ENCODE data around the gene LRRC4C. TPM values are rescaled to one million over a fixed set of nuclear protein-coding genes. Genes with fewer than 3 reads are reported as not detected.
A peak's percentile ranks its signal among the peaks of the same experiment; 100 is the strongest.

The LRRC4C gene
- polyA plus RNA-seq, 3 donors, result 13.3 to 16.6 (median 16.6) TPM

- DNase-seq (ENCODE audit: low read depth in 3 of 3, low spot score in 2 of 3), result no peak
Observed at GRCh38 chr11:40403321-40403720, 1056.1 kb downstream of the LRRC4C start.

GRCh38 chr11:40401132-40401853 is 1058.2 kb downstream of the LRRC4C start:
- DNase-seq (ENCODE audit: low read depth in 3 of 3, low spot score in 2 of 3), result no peak

- no peak for DNase-seq (ENCODE audit: low read depth in 3 of 3, low spot score in 2 of 3)
Observed at GRCh38 chr11:40397141-40397540, 1062.3 kb downstream of the LRRC4C start.

- no peak for DNase-seq (ENCODE audit: low read depth in 3 of 3, low spot score in 2 of 3)
Observed at GRCh38 chr11:40393511-40393910, 1065.9 kb downstream of the LRRC4C start.

GRCh38 chr11:40391679-40392078 is 1067.8 kb downstream of the LRRC4C start:
- DNase-seq (ENCODE audit: low read depth in 3 of 3, low spot score in 2 of 3), result no peak

- DNase-seq (ENCODE audit: low read depth in 3 of 3, low spot score in 2 of 3), result no peak
Observed at GRCh38 chr11:40388097-40388818, 1071.2 kb downstream of the LRRC4C start.

- DNase-seq (ENCODE audit: low read depth in 3 of 3, low spot score in 2 of 3), result no peak
Observed at GRCh38 chr11:40387240-40387980, 1072.0 kb downstream of the LRRC4C start.

GRCh38 chr11:40384991-40385390 is 1074.5 kb downstream of the LRRC4C start:
- DNase-seq (ENCODE audit: low read depth in 3 of 3, low spot score in 2 of 3), result no peak

- no peak for DNase-seq (ENCODE audit: low read depth in 3 of 3, low spot score in 2 of 3)
Observed at GRCh38 chr11:40381481-40381880, 1078.0 kb downstream of the LRRC4C start.

- DNase-seq (ENCODE audit: low read depth in 3 of 3, low spot score in 2 of 3), result no peak
Observed at GRCh38 chr11:40380835-40381234, 1078.6 kb downstream of the LRRC4C start.

- no peak for DNase-seq (ENCODE audit: low read depth in 3 of 3, low spot score in 2 of 3)
Observed at GRCh38 chr11:40376331-40376730, 1083.1 kb downstream of the LRRC4C start.

GRCh38 chr11:40370821-40371616 is 1088.4 kb downstream of the LRRC4C start:
- no peak for DNase-seq (ENCODE audit: low read depth in 3 of 3, low spot score in 2 of 3)

- DNase-seq (ENCODE audit: low read depth in 3 of 3, low spot score in 2 of 3), result no peak
Observed at GRCh38 chr11:40360206-40360798, 1099.2 kb downstream of the LRRC4C start.

- DNase-seq (ENCODE audit: low read depth in 3 of 3, low spot score in 2 of 3), result no peak
Observed at GRCh38 chr11:40354121-40354520, 1105.3 kb downstream of the LRRC4C start.

- DNase-seq (ENCODE audit: low read depth in 3 of 3, low spot score in 2 of 3), result no peak
Observed at GRCh38 chr11:40340911-40341310, 1118.5 kb downstream of the LRRC4C start.

GRCh38 chr11:40338739-40339138 is 1120.7 kb downstream of the LRRC4C start:
- no peak for DNase-seq (ENCODE audit: low read depth in 3 of 3, low spot score in 2 of 3)

GRCh38 chr11:40338062-40338461 is 1121.4 kb downstream of the LRRC4C start:
- DNase-seq (ENCODE audit: low read depth in 3 of 3, low spot score in 2 of 3), result no peak

GRCh38 chr11:40337118-40337517 is 1122.3 kb downstream of the LRRC4C start:
- no peak for DNase-seq (ENCODE audit: low read depth in 3 of 3, low spot score in 2 of 3)

GRCh38 chr11:40328890-40329614 is 1130.4 kb downstream of the LRRC4C start:
- DNase-seq (ENCODE audit: low read depth in 3 of 3, low spot score in 2 of 3), result peak in 1 of 3 donors; percentile 24

GRCh38 chr11:40323241-40323640 is 1136.2 kb downstream of the LRRC4C start:
- no peak for DNase-seq (ENCODE audit: low read depth in 3 of 3, low spot score in 2 of 3)
